GM12872 (cell line): ENCODE measurements around the gene NTRK3.

Source experiments
- TF ChIP-seq, protein P1 (sequence below): IDR thresholded peaks from 3 replicates; pipeline ENCODE4 v1.5.1; 2011; ENCODE audit warnings: low read depth, mild to moderate bottlenecking, low read length, moderate library complexity; ENCODE audit not compliant: insufficient read depth

Gene NTRK3

DNA sequence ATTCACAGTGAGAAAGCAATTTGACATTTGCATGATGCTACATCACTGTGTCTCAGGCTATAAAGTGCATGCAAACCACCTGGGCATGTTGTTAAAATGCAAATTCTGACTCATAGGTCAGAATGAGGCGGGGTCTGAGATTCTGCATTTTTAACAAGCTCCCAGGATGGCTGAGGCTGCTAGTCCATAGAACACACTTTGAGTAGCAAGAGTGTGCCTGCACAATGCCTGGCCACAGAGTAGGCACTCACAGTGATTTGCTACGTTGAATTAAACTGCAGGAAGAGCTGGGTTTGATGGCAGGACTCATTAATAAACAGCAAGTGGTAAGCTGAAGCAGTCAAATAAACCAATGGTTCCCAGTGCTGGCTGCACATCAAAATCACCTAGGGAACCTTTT lies 48.1 kb downstream of the NTRK3 start:
- TF ChIP-seq, protein P1, sequence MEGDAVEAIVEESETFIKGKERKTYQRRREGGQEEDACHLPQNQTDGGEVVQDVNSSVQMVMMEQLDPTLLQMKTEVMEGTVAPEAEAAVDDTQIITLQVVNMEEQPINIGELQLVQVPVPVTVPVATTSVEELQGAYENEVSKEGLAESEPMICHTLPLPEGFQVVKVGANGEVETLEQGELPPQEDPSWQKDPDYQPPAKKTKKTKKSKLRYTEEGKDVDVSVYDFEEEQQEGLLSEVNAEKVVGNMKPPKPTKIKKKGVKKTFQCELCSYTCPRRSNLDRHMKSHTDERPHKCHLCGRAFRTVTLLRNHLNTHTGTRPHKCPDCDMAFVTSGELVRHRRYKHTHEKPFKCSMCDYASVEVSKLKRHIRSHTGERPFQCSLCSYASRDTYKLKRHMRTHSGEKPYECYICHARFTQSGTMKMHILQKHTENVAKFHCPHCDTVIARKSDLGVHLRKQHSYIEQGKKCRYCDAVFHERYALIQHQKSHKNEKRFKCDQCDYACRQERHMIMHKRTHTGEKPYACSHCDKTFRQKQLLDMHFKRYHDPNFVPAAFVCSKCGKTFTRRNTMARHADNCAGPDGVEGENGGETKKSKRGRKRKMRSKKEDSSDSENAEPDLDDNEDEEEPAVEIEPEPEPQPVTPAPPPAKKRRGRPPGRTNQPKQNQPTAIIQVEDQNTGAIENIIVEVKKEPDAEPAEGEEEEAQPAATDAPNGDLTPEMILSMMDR = no peak

DNA sequence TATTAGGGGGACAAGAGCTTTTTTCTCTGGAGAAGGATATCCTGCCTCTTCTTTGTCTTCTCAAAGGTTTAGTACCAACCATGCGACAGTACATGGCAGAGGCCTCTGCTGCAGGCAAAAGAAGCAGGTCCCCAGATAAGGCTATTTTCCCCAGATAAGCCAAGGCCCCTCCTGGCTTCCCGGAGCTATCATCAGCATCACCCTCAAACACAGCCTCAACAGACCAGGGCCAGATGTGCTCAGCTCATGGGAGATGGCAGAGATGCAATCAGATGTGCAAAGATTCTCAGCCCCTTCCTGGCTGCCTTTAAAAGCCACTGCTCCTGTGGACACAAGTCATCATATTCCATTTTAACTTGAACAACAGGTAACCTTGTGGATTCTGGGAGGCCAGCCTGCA lies 49.0 kb downstream of the NTRK3 start:
- TF ChIP-seq, protein P1 = no peak

DNA sequence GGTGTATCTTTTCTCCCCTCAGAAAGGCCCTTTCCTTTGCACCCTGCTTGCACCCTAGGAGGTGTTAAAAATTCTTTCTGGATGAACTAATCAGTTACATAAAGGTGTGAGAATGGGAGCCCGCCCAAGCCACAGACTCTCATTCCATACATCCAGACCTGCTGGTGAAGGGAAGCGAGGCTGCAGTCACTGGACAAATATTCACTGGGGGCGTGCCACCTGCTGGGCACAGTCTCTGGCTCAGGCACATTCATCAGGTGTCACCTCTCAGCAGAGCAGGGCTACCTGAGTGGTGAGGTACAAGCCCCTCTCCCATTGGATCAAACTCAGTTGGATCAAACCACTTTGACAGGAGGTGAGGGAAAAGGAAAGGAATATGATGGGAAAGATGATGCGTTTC lies 52.0 kb downstream of the NTRK3 start:
- TF ChIP-seq, protein P1 = no peak

DNA sequence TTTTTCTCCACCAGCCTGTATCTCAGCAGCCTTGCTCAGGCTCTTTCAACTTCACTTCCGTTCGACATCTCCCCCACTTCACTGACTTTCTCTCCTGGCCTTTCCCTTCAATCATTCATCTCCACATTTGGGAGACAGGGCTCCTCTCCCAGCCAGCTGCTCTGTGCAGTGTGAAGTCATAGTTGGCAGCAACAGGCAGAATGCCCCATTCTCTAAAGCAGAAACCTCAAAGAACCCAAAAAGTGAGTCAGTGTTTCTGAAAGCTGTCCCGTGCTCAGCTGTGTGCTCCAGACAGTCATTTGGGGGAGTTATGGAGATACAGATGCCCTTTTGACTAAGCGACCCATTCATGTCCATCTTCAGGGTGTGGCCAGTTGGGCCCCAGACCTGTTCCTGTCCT lies 54.3 kb downstream of the NTRK3 start:
- TF ChIP-seq, protein P1 = no peak

DNA sequence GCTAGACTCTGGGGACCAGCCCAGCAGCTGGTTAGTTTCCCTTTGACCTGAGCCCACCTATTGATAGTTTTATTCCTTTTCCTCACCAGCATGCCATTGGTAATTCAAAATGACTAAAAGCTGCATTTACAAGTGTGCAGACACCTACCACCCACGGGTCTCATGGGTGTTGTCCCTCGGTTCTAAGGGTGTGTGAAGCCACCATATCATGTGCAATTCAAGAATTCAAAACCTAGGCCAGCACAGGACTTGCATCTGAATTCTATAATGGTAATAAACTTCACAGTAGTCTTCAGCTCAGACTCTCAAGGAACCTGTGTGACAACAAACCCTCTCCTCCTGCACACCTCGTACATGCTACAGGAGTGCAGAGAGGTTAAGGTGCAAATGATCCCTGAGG lies 55.3 kb downstream of the NTRK3 start:
- TF ChIP-seq, protein P1 = no peak

DNA sequence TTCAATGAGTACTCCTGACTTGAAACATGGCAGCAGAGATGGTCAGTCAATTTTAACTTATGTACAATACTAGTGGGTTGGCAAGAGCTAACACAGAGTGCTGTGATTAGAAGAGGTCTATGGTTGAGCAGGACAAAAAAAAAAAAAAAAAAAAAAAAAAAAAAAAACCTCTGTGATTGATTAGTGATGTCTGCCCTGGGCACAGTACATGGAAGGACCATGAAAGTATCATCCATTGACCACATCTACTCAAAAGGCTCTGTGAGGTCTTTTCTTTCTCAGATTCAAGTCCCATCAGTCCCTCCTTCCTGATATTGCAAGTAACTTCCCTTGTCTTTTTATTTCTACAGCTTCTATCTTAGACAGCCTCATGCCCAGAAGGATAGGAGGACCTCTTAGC lies 59.6 kb downstream of the NTRK3 start:
- TF ChIP-seq, protein P1 = no peak

DNA sequence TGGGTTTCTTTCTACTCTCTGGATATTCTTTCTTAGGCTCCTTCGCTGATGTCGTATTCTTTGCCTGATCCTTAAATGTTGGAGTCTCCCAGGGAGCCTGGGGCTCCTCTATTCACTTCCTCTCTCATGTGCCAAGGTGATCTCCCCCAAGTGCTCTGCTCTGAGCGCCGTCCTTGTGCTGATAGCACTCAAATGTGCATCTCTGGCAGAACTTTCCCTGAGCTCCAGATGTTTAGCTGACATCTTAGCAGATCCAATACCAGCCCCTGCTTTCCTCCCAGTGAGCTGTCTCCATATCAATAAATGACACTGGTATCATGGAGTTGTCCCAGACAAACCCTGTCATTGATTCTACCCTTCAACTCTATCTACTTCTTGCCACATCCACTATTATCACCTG lies 62.4 kb downstream of the NTRK3 start:
- TF ChIP-seq, protein P1 = no peak

DNA sequence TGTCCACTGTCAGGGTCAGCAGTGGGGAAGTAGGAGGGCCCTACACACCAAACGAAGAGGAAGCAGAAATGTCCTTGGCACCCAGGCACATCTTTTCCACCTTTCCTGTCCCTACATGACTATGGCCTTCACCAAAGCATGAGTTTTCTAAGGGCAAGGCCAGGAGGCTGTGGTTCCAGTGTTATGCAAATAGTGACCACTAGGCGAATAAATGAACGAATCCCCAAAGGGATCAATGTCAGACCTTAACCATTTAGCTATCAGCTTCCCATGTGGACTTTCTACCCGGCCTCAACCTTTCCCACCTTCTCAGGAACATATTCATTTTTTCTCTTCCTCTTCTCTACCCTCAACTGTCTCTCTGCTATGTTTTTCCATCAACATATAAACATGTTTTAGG lies 63.1 kb downstream of the NTRK3 start:
- TF ChIP-seq, protein P1 = peak; percentile 53; the same call in 2 of the 3 replicates
